ENCODE results near the gene RALGPS1. TPM values are rescaled to one million over a fixed set of nuclear protein-coding genes. Genes with fewer than 3 reads are reported as not detected.

Gene RALGPS1
- polyA plus RNA-seq, 1 of the 3 experiments (the other 2 are of a cell fraction): 3.9 TPM

- Histone ChIP-seq H3K36me3 (replicated peaks in 1 of 2; ENCODE audit: control insufficient read depth in 1 of 2, insufficient read depth in 2 of 2, low read length in 1 of 2) (no peaks in the 10 kb centered on the region), H4K20me1 (ENCODE audit: insufficient read depth) (no peaks in the 10 kb centered on the region), H3K9me3 (no peaks in the 10 kb centered on the region), H3K4me1 (ENCODE audit: control insufficient read depth in 1 of 2, insufficient read depth in 2 of 2, low read depth in 1 of 2, low read length in 1 of 2) (no peaks in the 10 kb centered on the region; a peak in 1 of 4 replicates), H3K4me2 (no peak overlapping the region), H2AFZ (ENCODE audit: low read depth) (no peak overlapping the region), H3K9ac (no peak overlapping the region), H3F3A (replicated peaks; ENCODE audit: insufficient read depth) (no peaks in the 10 kb centered on the region), H3K27ac (ENCODE audit: low read depth in 2 of 2, low read length in 1 of 2) (no peak overlapping the region), H3K9me2 (no peaks in the 10 kb centered on the region), H3K4me3 (ENCODE audit: low read depth in 2 of 2, low read length in 1 of 2) (no peak overlapping the region), H3K79me2 (ENCODE audit: insufficient read depth) (no peaks in the 10 kb centered on the region), H3K27me3 (ENCODE audit: insufficient read depth) (no peaks in the 10 kb centered on the region)
- CTCF ChIA-PET: interaction anchor here (0.8 kb wide), 1 partner anchor 31 kb away, joined by 3 read pairs; no protein-coding TSS in a partner anchor
- POLR2A ChIA-PET: no interaction called here
- DNase-seq: no peak
- TF ChIP-seq, protein P1, sequence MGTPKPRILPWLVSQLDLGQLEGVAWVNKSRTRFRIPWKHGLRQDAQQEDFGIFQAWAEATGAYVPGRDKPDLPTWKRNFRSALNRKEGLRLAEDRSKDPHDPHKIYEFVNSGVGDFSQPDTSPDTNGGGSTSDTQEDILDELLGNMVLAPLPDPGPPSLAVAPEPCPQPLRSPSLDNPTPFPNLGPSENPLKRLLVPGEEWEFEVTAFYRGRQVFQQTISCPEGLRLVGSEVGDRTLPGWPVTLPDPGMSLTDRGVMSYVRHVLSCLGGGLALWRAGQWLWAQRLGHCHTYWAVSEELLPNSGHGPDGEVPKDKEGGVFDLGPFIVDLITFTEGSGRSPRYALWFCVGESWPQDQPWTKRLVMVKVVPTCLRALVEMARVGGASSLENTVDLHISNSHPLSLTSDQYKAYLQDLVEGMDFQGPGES (IDR thresholded peaks at IDR 0.05; ENCODE audit: low read depth, low read length): no peak
- TF ChIP-seq RFX5 (IDR thresholded peaks at IDR 0.05; ENCODE audit: low read length) (no peak), FOSL2 (IDR thresholded peaks at IDR 0.05; ENCODE audit: borderline replicate concordance, low read depth) (no peak), TAF1 (IDR thresholded peaks at IDR 0.05; ENCODE audit: borderline replicate concordance, low read depth, low read length) (no peak), POLR2AphosphoS5 (IDR thresholded peaks at IDR 0.05; ENCODE audit: low read depth, low read length) (no peak), CHD2 (IDR thresholded peaks at IDR 0.05; ENCODE audit: low read length, partially characterized antibody) (no peak), NFIC (IDR thresholded peaks at IDR 0.05; ENCODE audit: borderline replicate concordance) (no peak), NRF1 (IDR thresholded peaks at IDR 0.05; ENCODE audit: low read depth, low read length) (no peak), RCOR1 (IDR thresholded peaks at IDR 0.05; ENCODE audit: low read length) (no peak), REST (IDR thresholded peaks at IDR 0.05; ENCODE audit: low read depth, low read length) (no peak), TEAD4 (IDR thresholded peaks at IDR 0.05; ENCODE audit: borderline replicate concordance, insufficient read depth) (no peak), FOXJ3 (CRISPR knock-in tag; IDR thresholded peaks at IDR 0.05) (no peak), TCF12 (IDR thresholded peaks at IDR 0.05) (no peak), EP300 (IDR thresholded peaks at IDR 0.05; ENCODE audit: borderline replicate concordance in 1 of 2, low read depth in 1 of 2, low read length in 1 of 2) (no peak), PBX3 (IDR thresholded peaks at IDR 0.05) (no peak), YY1 (IDR thresholded peaks at IDR 0.05; ENCODE audit: low read depth) (no peak), EZH2phosphoT487 (IDR thresholded peaks at IDR 0.05; ENCODE audit: borderline replicate concordance, low read depth) (no peak)
- WGBS (ENCODE audit: low lambda C conversion rate): 92% methylated on average over 2 of the region's 2 CpGs
Measured at GRCh38 chr9:126971261-126971660, 56.7 kb downstream of the RALGPS1 start.
